Middle frontal gyrus (tissue), 1 donor: Measurements from ENCODE around the gene LAPTM4A.
"Not testable (repeated sequence)": the region's sequence is repeated elsewhere in the genome, so short reads cannot be mapped to it uniquely, and the experiment has no call there.

Source experiments
- DNase-seq: peaks from one replicate; pipeline ENCODE4 v3.0.0-alpha.2; 2015; ENCODE audit warnings: low spot score; ENCODE audit errors: extremely low spot score

The LAPTM4A gene

DNA sequence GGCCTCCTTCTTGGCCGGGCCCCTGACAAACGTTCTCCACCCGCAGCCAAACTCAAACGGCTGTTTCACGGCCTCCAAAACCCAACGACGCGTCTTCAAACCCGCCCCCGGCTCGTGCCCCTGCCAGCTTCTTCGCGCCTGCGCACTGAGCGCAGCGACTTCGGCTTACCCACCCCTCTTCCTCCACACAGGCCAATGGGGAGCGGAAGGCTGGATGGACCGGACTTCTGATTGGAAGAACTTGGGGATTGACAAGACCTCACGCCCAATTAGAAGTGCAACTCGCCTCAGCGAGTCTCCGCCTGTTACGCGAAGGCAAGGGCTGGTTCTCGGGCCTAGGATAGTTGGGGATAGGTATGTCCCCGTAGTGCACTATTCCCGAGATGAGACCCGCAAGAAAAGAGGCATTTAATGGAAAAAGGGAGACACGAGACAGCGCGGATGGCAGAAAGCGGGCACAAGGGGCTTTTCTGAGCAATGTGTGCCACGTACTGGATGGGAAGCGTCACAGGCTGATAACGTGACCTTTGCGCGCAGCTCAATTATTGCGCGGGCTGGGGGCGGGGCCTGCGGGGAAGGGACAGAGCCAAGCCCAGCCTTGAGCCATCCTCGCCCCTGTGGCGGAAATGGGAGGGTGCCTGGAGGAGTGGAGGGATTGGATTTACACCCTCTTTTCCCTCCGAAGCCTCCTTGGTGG lies at the start of gene LAPTM4A:
LAPTM4A (minus strand) TSS at position 97 of the 697 bp plus-strand sequence. CDS start 108 bp downstream, outside the sequence.
- DNase-seq = peak; percentile 99

GRCh38 chr2:20100711-20101110 lies 49.3 kb upstream of the LAPTM4A start:
- DNase-seq = no peak

DNA sequence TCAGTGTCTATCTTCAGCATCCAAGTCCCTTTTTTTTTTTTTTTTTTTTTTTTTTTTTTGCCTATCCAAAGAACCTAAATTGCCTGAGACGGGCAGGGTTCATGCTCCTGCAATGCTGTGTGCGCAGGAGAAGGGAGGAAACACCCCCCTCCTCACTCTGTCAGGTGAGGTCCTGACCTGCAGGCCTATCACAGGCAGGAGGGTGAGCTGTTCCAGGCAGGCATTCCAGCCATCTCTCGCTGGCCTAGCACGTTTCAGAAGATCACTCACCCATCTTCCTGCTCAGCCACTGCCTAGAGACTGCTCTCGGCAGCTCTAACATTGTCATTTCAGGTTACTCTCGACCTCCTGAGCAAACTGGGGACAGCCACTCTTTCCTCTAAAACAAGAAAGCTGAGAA lies 48.4 kb upstream of the LAPTM4A start:
- DNase-seq = no peak

DNA sequence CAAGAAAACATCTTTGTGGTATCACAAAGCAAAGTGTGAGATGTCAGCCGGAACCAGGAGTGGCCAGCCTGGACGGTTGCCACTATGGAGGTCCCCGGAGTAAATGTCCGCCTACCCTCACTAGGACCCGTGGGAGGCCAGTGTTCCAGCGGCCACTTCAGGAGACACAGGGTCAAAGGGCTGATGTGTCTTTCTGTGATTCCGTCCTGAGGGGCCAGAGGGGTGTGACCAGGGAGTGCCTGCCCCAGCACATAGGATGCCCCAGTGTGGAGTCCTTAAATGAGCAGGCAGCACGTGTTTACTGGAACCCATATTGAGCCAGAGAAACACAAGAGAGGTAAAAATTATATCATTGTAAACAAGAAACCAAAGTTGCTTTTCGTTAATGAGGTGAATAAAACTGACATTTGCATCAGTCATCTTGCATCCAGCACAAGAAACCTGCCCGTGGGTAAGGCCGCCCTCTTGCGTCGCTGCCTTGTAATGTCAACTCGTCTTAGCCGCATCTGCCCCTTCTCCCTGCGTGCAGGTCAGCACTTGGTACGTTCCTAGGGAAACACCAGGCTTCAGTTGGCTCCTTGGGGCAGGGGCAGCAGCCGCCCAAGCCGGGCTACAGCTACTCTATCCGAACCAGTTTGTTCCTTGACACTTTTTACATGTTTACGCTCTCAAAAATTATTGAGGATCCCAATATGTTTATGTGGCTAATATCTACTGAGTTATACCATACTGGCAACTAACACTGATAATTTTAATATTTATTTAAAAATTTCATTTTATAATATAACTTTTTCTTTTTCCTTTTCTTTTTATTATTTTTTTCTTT lies 46.7 kb upstream of the LAPTM4A start:
- peak; percentile 62 for DNase-seq

DNA sequence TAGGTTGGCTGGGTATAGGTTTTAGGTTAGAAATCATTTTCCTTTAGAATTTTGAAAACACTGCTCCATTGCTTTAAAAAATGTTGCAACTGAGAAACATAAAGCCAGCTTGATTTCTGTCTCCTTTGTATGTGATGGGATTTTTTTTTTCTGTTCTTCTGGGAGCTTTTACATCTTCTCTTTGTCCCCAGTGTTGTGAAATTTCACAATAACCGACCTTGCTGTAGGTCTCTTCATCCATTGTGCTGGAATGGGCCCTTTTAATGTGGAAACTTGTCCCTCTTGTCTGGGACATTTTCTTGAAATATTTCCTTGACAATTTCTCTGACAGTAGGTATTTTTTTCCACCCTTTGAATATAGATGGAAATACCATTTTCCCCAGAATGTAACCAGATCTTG lies 44.0 kb upstream of the LAPTM4A start:
- DNase-seq = no peak

GRCh38 chr2:20094955-20095354 lies 43.5 kb upstream of the LAPTM4A start:
- DNase-seq = no peak

DNA sequence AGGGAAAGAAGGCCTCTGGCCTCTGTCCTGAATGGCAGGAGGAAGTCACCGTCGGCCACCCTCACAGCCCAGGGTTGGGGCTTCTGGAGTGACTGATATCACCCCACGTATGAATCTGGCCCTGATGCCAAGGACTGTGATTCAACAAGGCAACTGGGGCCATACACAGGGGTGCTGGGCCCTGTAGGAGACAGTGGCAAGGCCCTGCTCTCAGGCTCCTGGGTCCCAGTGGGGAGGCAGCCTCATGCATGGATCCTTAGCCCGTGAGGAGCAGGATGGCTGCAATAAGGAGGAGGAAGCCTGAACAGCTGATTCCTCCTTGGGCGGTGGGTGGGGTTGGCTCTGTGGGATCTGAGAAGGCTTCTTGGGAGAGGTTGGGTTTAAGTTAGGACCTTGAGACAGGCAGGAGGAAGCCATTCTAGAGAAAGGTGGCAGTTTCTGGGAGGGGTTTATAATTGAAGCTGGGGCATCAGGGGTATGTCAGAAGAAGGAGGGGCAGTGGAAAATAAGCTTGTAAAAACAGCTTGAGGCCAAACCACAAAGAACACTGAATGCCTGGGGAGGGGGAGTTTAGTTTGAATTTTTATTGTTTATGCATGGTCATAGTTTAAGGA lies 42.8 kb upstream of the LAPTM4A start:
- no peak for DNase-seq

DNA sequence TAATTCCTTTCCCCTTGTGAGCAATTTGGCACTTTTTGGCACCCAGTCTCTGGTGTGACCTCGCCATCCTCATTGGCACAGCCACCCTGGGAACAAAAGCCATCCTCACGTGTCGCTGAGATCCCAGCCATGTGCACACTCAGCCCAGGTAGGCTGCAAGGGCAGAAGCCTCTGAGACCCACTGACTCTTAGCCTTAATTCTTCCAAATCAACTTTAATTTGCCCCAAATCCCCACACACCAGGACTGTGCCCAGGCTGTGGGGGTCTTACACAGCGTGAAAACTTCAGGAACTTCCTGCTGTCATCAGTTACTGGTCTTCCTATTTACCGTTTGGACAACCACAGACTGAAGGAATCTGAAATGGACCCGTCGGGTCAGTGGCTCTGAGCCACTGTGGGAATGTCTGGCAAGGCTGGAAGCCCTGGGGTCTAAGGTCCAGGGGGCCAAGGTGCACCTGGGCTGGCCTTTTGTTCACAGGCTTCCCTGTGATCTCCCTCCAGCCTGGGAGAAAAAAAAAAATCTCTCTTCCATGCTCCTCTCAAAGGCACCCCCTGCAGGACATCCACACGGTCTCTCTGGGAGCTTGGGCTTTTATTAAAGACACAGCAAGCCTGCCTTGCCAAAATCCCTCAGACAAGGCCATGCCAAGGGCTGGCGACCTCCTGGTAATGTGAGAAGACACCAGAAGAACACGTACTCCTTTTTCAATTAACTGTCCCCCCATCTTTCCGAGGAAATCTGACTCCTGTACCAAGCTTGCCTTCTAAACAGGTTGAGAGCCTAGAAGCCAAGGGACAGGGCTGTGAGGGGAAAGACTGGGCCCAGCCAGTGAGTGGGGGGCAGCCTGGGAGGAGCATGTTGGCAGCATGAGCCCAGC lies 42.1 kb upstream of the LAPTM4A start:
- no peak for DNase-seq

GRCh38 chr2:20092901-20093235 lies 41.4 kb upstream of the LAPTM4A start:
- DNase-seq = no peak

GRCh38 chr2:20092226-20092900 lies 40.9 kb upstream of the LAPTM4A start:
- no peak for DNase-seq

DNA sequence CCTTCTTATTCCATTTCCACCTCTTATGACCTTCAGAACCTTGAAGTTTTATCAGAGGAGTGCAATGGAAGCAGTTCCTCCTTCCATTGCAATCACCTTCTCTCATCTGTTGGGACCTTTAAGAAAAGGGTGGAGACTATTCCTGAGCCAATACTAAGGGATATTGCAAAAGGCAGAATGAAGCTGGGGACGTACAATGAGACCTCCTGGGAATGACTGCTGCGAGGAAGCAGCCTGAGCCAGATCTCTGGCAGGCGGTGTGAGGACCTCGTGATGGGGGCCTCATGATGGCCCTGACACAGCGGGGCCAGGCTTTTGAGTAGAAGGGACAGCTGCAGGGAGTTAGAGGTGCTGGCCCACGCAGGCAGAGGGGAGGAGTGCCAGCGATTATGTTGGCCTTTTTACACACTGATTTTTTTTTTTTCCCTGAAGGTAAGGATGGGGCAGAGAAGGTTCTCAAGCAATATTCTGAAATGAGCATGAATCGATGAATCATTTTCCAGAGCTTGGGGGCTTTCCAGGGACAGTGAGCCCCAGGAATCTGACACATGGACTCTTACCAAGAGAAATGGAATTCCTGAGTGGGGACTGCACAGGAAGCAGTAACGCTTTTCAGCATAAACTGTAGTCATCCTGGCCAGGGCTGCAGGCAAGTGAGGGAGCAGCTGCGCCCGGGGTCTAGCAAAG lies 40.0 kb upstream of the LAPTM4A start:
- DNase-seq = no peak

DNA sequence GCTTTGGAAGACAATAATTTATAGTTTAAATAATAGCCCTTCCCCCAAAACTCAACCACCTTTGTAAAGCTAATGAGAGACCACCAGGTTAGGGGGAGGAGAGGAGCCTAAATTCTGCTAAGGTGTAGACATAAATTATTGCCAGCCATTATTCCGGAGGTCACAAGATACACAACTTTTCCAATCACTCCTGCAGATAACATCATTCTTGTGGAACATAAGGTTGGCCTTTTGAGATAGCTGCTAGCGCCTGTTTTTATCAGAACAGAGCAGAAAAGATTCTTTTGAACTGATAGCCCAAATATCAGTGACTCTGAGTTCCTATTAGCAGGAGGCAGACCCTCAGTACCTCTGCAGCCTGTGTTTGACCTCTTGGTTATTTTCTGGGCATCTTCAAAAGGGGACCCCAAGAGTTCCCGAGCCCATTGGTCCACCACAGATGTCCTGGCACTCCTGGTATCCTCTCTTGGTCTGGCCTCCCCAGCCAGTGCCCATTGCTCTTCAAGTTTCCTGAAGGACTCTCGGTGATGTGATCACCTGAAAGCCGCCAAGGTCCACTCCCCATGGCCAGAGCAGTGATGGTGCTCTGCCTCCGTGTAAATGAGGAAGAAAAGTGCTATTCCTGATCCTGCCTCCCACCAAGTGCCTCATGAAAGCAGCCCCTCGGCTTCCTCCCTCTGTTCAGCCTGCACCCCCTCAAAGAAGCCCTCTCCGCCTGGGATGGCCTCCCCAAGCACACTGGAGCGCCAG lies 38.5 kb upstream of the LAPTM4A start:
- no peak for DNase-seq

- DNase-seq = not testable (repeated sequence)
Observed at GRCh38 chr2:20085909-20086308, 34.5 kb upstream of the LAPTM4A start.

GRCh38 chr2:20082812-20083211 lies 31.4 kb upstream of the LAPTM4A start:
- not testable (repeated sequence) for DNase-seq

DNA sequence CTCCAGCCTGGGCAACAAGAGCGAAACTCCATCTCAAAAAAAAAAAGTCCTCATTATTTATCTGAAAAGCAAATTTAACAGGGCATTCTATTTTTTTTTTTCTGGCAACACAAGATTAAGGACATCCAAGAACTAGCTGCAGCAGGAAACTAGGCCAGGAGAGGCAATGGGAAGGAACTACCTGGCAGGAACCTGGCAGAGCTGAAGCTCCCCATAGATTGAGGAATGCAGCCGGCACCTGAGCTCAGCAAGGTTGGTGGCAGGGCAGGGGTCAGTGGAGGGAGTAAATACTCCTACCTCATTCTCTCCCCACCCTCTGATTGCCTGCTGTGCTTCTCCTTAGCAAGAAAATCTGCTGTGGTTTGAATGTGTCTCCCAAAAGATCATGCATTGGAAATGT lies 30.4 kb upstream of the LAPTM4A start:
- DNase-seq = no peak

GRCh38 chr2:20080839-20081415 lies 29.5 kb upstream of the LAPTM4A start:
- no peak for DNase-seq

- no peak for DNase-seq
Observed at GRCh38 chr2:20080428-20080827, 29.0 kb upstream of the LAPTM4A start.

- no peak for DNase-seq
Observed at GRCh38 chr2:20079546-20080115, 28.2 kb upstream of the LAPTM4A start.

DNA sequence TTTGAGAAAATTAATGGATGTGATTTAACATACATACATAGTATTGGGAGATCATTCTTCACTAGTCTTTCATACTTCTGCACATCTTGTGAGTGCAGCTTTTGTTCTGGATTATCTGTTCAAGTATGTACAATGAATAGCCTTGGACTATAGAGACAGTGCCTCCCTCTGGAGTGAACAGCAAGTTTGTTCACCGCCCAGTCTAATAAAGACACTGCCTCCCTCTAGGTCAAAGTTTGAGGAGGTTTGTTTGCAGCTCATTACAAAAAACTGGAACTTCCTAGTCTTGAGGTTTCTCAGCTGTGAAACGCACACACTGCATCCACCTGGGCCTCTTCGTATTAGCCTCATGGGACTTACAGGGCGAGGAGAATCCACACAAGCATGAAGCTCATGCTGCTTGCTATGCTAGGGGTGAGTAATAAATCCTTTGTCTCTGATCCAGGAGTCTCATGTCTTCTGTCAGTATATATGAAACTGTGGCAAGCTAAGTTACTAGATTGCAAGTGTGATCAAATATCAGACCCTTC lies 26.0 kb upstream of the LAPTM4A start:
- no peak for DNase-seq
